Measurements from ENCODE around the gene DNASE1L1. TPM values are rescaled to one million over a fixed set of nuclear protein-coding genes. Genes with fewer than 3 reads are reported as not detected.

Gene DNASE1L1
- total RNA-seq, 1 experiment from 2014 or later: 16.2 TPM

DNA sequence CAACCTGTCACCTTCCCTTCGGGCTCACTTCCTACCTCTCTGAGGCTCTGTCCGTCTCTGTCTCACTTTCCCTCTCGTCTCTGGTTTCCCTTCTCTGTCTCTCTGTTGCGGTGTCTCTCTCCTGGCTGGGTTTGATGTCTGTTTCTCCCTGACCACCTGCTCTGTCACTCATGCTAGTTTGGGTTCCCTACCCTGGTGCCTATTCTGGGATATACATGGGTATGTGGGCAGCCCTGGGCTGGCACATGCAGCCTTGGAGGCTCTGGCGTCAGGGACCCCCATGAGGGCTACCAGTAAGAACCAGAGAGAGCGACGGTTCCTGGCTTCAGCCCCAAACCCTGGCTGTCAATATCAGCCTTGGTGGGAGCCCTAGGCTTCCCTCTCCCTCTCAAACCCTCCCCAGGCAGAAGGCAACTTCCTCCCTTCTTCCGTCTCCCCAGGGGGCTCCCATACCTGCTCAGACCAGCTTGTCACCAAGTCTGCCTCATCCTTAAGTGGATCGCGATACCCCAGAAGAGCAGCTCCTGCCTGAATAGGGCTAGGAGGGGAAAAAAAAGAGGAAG, 314 bp downstream of the DNASE1L1 start:
- no peak for TF ChIP-seq ATF6 (CRISPR knock-in tag; IDR thresholded peaks at IDR 0.05)
- TF ChIP-seq, protein P1, sequence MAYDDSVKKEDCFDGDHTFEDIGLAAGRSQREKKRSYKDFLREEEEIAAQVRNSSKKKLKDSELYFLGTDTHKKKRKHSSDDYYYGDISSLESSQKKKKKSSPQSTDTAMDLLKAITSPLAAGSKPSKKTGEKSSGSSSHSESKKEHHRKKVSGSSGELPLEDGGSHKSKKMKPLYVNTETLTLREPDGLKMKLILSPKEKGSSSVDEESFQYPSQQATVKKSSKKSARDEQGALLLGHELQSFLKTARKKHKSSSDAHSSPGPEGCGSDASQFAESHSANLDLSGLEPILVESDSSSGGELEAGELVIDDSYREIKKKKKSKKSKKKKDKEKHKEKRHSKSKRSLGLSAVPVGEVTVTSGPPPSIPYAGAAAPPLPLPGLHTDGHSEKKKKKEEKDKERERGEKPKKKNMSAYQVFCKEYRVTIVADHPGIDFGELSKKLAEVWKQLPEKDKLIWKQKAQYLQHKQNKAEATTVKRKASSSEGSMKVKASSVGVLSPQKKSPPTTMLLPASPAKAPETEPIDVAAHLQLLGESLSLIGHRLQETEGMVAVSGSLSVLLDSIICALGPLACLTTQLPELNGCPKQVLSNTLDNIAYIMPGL (CRISPR knock-in tag; IDR thresholded peaks at IDR 0.05): no peak
- no peak for TF ChIP-seq SP1 (CRISPR knock-in tag; conservative IDR thresholded peaks at IDR 0.05)
- no peak for TF ChIP-seq RELA (CRISPR knock-in tag; IDR thresholded peaks at IDR 0.05; ENCODE audit: borderline replicate concordance)
- no peak for TF ChIP-seq ATF3 (CRISPR knock-in tag; conservative IDR thresholded peaks at IDR 0.05)
- TF ChIP-seq ETV6 (CRISPR knock-in tag; IDR thresholded peaks at IDR 0.05): no peak
- no peak for TF ChIP-seq ZNF512 (CRISPR knock-in tag; IDR thresholded peaks at IDR 0.05; ENCODE audit: borderline replicate concordance)
- TF ChIP-seq ZNF423 (CRISPR knock-in tag; IDR thresholded peaks at IDR 0.05): no peak
- TF ChIP-seq JAZF1 (CRISPR knock-in tag; IDR thresholded peaks at IDR 0.05): no peak
- no peak for TF ChIP-seq E2F5 (CRISPR knock-in tag; IDR thresholded peaks at IDR 0.05)
- no peak for TF ChIP-seq ZNF219 (CRISPR knock-in tag; IDR thresholded peaks at IDR 0.05; ENCODE audit: borderline replicate concordance)
- TF ChIP-seq TEAD1 (CRISPR knock-in tag; IDR thresholded peaks at IDR 0.05): no peak
- TF ChIP-seq ERG (CRISPR knock-in tag; IDR thresholded peaks at IDR 0.05): no peak
- no peak for TF ChIP-seq FOXK1 (CRISPR knock-in tag; IDR thresholded peaks at IDR 0.05)
- no peak for TF ChIP-seq FOXP4 (CRISPR knock-in tag; IDR thresholded peaks at IDR 0.05)
- TF ChIP-seq, protein P2, sequence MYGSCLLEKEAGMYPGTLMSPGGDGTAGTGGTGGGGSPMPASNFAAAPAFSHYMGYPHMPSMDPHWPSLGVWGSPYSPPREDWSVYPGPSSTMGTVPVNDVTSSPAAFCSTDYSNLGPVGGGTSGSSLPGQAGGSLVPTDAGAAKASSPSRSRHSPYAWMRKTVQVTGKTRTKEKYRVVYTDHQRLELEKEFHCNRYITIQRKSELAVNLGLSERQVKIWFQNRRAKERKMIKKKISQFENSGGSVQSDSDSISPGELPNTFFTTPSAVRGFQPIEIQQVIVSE (CRISPR knock-in tag; IDR thresholded peaks at IDR 0.05; ENCODE audit: borderline replicate concordance): no peak
- TF ChIP-seq AFF4 (CRISPR knock-in tag; IDR thresholded peaks at IDR 0.05; ENCODE audit: borderline replicate concordance): no peak
- TF ChIP-seq TEAD4 (CRISPR knock-in tag; IDR thresholded peaks at IDR 0.05): no peak
- no peak for TF ChIP-seq MLX (CRISPR knock-in tag; IDR thresholded peaks at IDR 0.05)
- TF ChIP-seq ZNF138 (CRISPR knock-in tag; conservative IDR thresholded peaks at IDR 0.05): no peak
- DNase-seq (ENCODE audit: low spot score) (no peak), ATAC-seq (no peak)
- H3K4me1 Mint-ChIP-seq: peaks cover 12% of the 10 kb centered on the region
- no peaks in the 10 kb centered on the region for H3K9me3 Mint-ChIP-seq
- ChIA-PET CTCF (interaction anchor here (0.9 to 1.3 kb wide), 3 partner anchors 16 to 82 kb away, joined by 5 to 8 read pairs (median 6); partner anchors contain the start of gene SLC10A3), POLR2A (interaction anchor here (1.0 to 1.3 kb wide), 2 partner anchors 10 to 30 kb away, joined by 3 to 4 read pairs; partner anchors contain the start of gene EMD)
- no peaks in the 10 kb centered on the region for H3K36me3 Mint-ChIP-seq
- no peaks in the 10 kb centered on the region for H3K27me3 Mint-ChIP-seq (ENCODE audit: low read depth)
- peak overlapping the region; percentile 74 for H3K27ac Mint-ChIP-seq
- H3K4me3 Mint-ChIP-seq: peak overlapping the region; percentile 61

Data from WTC11 (cell line).